DMS153 treated with DMSO at 0.1 percent for 48 hours (cell line): Measurements from ENCODE around the gene CFHR5.
"Not testable (repeated sequence)": the region's sequence is repeated elsewhere in the genome, so short reads cannot be mapped to it uniquely, and the experiment has no call there.

ENCODE experiments used
- DNase-seq: peaks from one replicate; lab custom pipeline; 2025; ENCODE audit not compliant: unreplicated experiment; lab: John Stamatoyannopoulos, UW

CFHR5 gene

GRCh38 chr1:196977278-196977677 is at the start of gene CFHR5:
Gene CFHR5 (plus strand): TSS chr1:196977556. CDS start chr1:196977665, 109 bp downstream.
- no peak for DNase-seq

- not testable (repeated sequence) for DNase-seq
These were observed 44.5 kb upstream of the CFHR5 start for GRCh38 chr1:196932853-196933252.

- no peak for DNase-seq
These were observed 43.7 kb upstream of the CFHR5 start for GRCh38 chr1:196933531-196934189.

- DNase-seq, result not testable (repeated sequence)
These were observed 35.9 kb upstream of the CFHR5 start for GRCh38 chr1:196941474-196941873.

- not testable (repeated sequence) for DNase-seq
These were observed 33.8 kb upstream of the CFHR5 start, which contains the start of gene CFHR2 for GRCh38 chr1:196943568-196943967. Gene CFHR2 (plus strand): TSS chr1:196943738. CDS start chr1:196943881, 143 bp downstream.

GRCh38 chr1:196951711-196952394 is 25.5 kb upstream of the CFHR5 start:
- DNase-seq, result no peak

GRCh38 chr1:196954778-196955177 is 22.6 kb upstream of the CFHR5 start:
- no peak for DNase-seq

GRCh38 chr1:196955926-196956325 is 21.4 kb upstream of the CFHR5 start:
- DNase-seq, result no peak

- no peak for DNase-seq
These were observed 16.5 kb upstream of the CFHR5 start for GRCh38 chr1:196960854-196961253.

GRCh38 chr1:196970182-196970581 is 7.2 kb upstream of the CFHR5 start:
- DNase-seq, result no peak

- DNase-seq, result no peak
These were observed 1.1 kb upstream of the CFHR5 start for GRCh38 chr1:196976278-196976677.

GRCh38 chr1:196980859-196981258 is 3.5 kb downstream of the CFHR5 start:
- DNase-seq, result no peak

- DNase-seq, result not testable (repeated sequence)
These were observed 4.9 kb downstream of the CFHR5 start for GRCh38 chr1:196982247-196982646.

- DNase-seq, result peak; percentile 85
These were observed 14.7 kb downstream of the CFHR5 start for GRCh38 chr1:196991919-196992651.

- no peak for DNase-seq
These were observed 16.6 kb downstream of the CFHR5 start for GRCh38 chr1:196993916-196994315.

- DNase-seq, result no peak
These were observed 20.1 kb downstream of the CFHR5 start for GRCh38 chr1:196997423-196997822.

GRCh38 chr1:197001828-197002227 is 24.5 kb downstream of the CFHR5 start:
- no peak for DNase-seq

- no peak for DNase-seq
These were observed 25.8 kb downstream of the CFHR5 start for GRCh38 chr1:197003132-197003531.

GRCh38 chr1:197008861-197009260 is 31.5 kb downstream of the CFHR5 start:
- DNase-seq, result no peak

GRCh38 chr1:197011614-197012013 is 34.3 kb downstream of the CFHR5 start:
- DNase-seq, result no peak

GRCh38 chr1:197013234-197013633 is 35.9 kb downstream of the CFHR5 start:
- no peak for DNase-seq

GRCh38 chr1:197016751-197017150 is 39.4 kb downstream of the CFHR5 start:
- no peak for DNase-seq
